ENCODE results near the gene DOCK9. TPM values are rescaled to one million over a fixed set of nuclear protein-coding genes. Genes with fewer than 3 reads are reported as not detected.

Gene DOCK9
- total RNA-seq, 1 donor: 44.5 TPM

- Histone ChIP-seq H4K20me1 (ENCODE audit: insufficient read depth, low read length) (no peaks in the 10 kb centered on the region), H2AFZ (ENCODE audit: low read length) (no peak overlapping the region), H3K9me3 (ENCODE audit: low read depth, low read length) (peaks cover 2% of the 10 kb centered on the region), H3K27ac (ENCODE audit: low read depth, low read length) (no peak overlapping the region), H3K4me2 (ENCODE audit: insufficient read depth, low read length) (no peak overlapping the region), H3K4me3 (ENCODE audit: insufficient read depth, low read length) (no peak overlapping the region), H3K79me2 (ENCODE audit: insufficient read depth, low read length) (no peaks in the 10 kb centered on the region), H3K27me3 (ENCODE audit: insufficient read depth, low read length) (no peaks in the 10 kb centered on the region), H3K36me3 (ENCODE audit: insufficient read depth, low read length) (no peaks in the 10 kb centered on the region), H3K4me1 (ENCODE audit: insufficient read depth, low read length) (no peaks in the 10 kb centered on the region)
- TF ChIP-seq CTCF (IDR thresholded peaks at IDR 0.05; ENCODE audit: extremely low read depth, low read depth, low read length): no peak
- no peak for DNase-seq (ENCODE audit: insufficient read length, low spot score, missing footprints)
Observed at GRCh38 chr13:98873377-98874028, 104.4 kb downstream of the DOCK9 start.

GRCh38 chr13:98871727-98872126, 106.1 kb downstream of the DOCK9 start:
- peaks cover 2% of the 10 kb centered on the region for H3K9me3 ChIP-seq (ENCODE audit: low read depth, low read length)
- no peak overlapping the region for H2AFZ ChIP-seq (ENCODE audit: low read length)
- H3K27ac ChIP-seq (ENCODE audit: low read depth, low read length): no peak overlapping the region
- no peaks in the 10 kb centered on the region for H4K20me1 ChIP-seq (ENCODE audit: insufficient read depth, low read length)
- no peak for DNase-seq (ENCODE audit: insufficient read length, low spot score, missing footprints)
- no peak overlapping the region for H3K4me2 ChIP-seq (ENCODE audit: insufficient read depth, low read length)
- no peaks in the 10 kb centered on the region for H3K27me3 ChIP-seq (ENCODE audit: insufficient read depth, low read length)
- no peaks in the 10 kb centered on the region for H3K79me2 ChIP-seq (ENCODE audit: insufficient read depth, low read length)
- no peaks in the 10 kb centered on the region for H3K4me1 ChIP-seq (ENCODE audit: insufficient read depth, low read length)
- TF ChIP-seq CTCF (IDR thresholded peaks at IDR 0.05; ENCODE audit: extremely low read depth, low read depth, low read length): no peak
- H3K4me3 ChIP-seq (ENCODE audit: insufficient read depth, low read length): no peak overlapping the region
- H3K36me3 ChIP-seq (ENCODE audit: insufficient read depth, low read length): no peaks in the 10 kb centered on the region

GRCh38 chr13:98869408-98870090, 108.3 kb downstream of the DOCK9 start:
- TF ChIP-seq CTCF (IDR thresholded peaks at IDR 0.05; ENCODE audit: extremely low read depth, low read depth, low read length): peak; percentile 10
- Histone ChIP-seq H3K79me2 (ENCODE audit: insufficient read depth, low read length) (no peaks in the 10 kb centered on the region), H3K36me3 (ENCODE audit: insufficient read depth, low read length) (no peaks in the 10 kb centered on the region), H3K4me2 (ENCODE audit: insufficient read depth, low read length) (no peak overlapping the region), H3K27ac (ENCODE audit: low read depth, low read length) (no peak overlapping the region), H2AFZ (ENCODE audit: low read length) (no peak overlapping the region), H4K20me1 (ENCODE audit: insufficient read depth, low read length) (no peaks in the 10 kb centered on the region), H3K4me1 (ENCODE audit: insufficient read depth, low read length) (no peaks in the 10 kb centered on the region), H3K27me3 (ENCODE audit: insufficient read depth, low read length) (no peaks in the 10 kb centered on the region), H3K9me3 (ENCODE audit: low read depth, low read length) (peaks cover 2% of the 10 kb centered on the region), H3K4me3 (ENCODE audit: insufficient read depth, low read length) (no peak overlapping the region)
- DNase-seq (ENCODE audit: insufficient read length, low spot score, missing footprints): no peak

GRCh38 chr13:98868932-98869331, 108.9 kb downstream of the DOCK9 start:
- no peak overlapping the region for H3K27ac ChIP-seq (ENCODE audit: low read depth, low read length)
- H3K79me2 ChIP-seq (ENCODE audit: insufficient read depth, low read length): no peaks in the 10 kb centered on the region
- no peak overlapping the region for H3K4me2 ChIP-seq (ENCODE audit: insufficient read depth, low read length)
- no peak for DNase-seq (ENCODE audit: insufficient read length, low spot score, missing footprints)
- H3K4me1 ChIP-seq (ENCODE audit: insufficient read depth, low read length): no peaks in the 10 kb centered on the region
- H3K36me3 ChIP-seq (ENCODE audit: insufficient read depth, low read length): no peaks in the 10 kb centered on the region
- no peaks in the 10 kb centered on the region for H4K20me1 ChIP-seq (ENCODE audit: insufficient read depth, low read length)
- no peak for TF ChIP-seq CTCF (IDR thresholded peaks at IDR 0.05; ENCODE audit: extremely low read depth, low read depth, low read length)
- no peak overlapping the region for H3K4me3 ChIP-seq (ENCODE audit: insufficient read depth, low read length)
- H3K27me3 ChIP-seq (ENCODE audit: insufficient read depth, low read length): no peaks in the 10 kb centered on the region
- peaks cover 2% of the 10 kb centered on the region for H3K9me3 ChIP-seq (ENCODE audit: low read depth, low read length)
- no peak overlapping the region for H2AFZ ChIP-seq (ENCODE audit: low read length)

Measured in osteoblast (primary cell).